Activated CD4-positive, alpha-beta T cell treated with anti-CD3 and anti-CD28 coated beads, Interleukin-10, Interleukin-2, amounts not matched to agents 100 ng/mL and 50 ng/mL, durations not matched to agents 16 hours and 8 hours (primary cell): Measurements from ENCODE around the gene BAK1.

ENCODE experiments used
- DNase-seq: peaks from one replicate; pipeline ENCODE4 v3.0.0-alpha.2; 2020

BAK1 gene

GRCh38 chr6:33579828-33580714, at the start of gene BAK1:
Gene BAK1 (minus strand): TSS chr6:33580276. CDS start chr6:33577604, 2,672 bp downstream.
- DNase-seq: peak; percentile 95

GRCh38 chr6:33628401-33628964, 48.4 kb upstream of the BAK1 start:
- no peak for DNase-seq

- no peak for DNase-seq
These were observed 47.8 kb upstream of the BAK1 start for GRCh38 chr6:33627876-33628275.

GRCh38 chr6:33624856-33625255, 44.8 kb upstream of the BAK1 start:
- DNase-seq: no peak

- DNase-seq: no peak
These were observed 43.9 kb upstream of the BAK1 start for GRCh38 chr6:33623895-33624381.

- DNase-seq: no peak
These were observed 42.7 kb upstream of the BAK1 start for GRCh38 chr6:33622456-33623431.

- DNase-seq: peak; percentile 35
These were observed 41.8 kb upstream of the BAK1 start for GRCh38 chr6:33621711-33622388.

- peak; percentile 87 for DNase-seq
These were observed 41.0 kb upstream of the BAK1 start, which contains the start of gene ITPR3 for GRCh38 chr6:33620856-33621710. Gene ITPR3 (plus strand): TSS chr6:33621322. CDS start chr6:33621603, 281 bp downstream.

- DNase-seq: peak; percentile 44
These were observed 40.2 kb upstream of the BAK1 start for GRCh38 chr6:33620158-33620855.

- DNase-seq: no peak
These were observed 39.2 kb upstream of the BAK1 start for GRCh38 chr6:33619166-33619840.

GRCh38 chr6:33616913-33617312, 36.8 kb upstream of the BAK1 start:
- no peak for DNase-seq

GRCh38 chr6:33616113-33616512, 36.0 kb upstream of the BAK1 start:
- DNase-seq: no peak

- no peak for DNase-seq
These were observed 33.7 kb upstream of the BAK1 start for GRCh38 chr6:33613795-33614168.

- DNase-seq: no peak
These were observed 33.2 kb upstream of the BAK1 start for GRCh38 chr6:33613146-33613794.

- no peak for DNase-seq
These were observed 31.0 kb upstream of the BAK1 start for GRCh38 chr6:33610779-33611732.

GRCh38 chr6:33610067-33610466, 30.0 kb upstream of the BAK1 start:
- DNase-seq: no peak

GRCh38 chr6:33609528-33609927, 29.5 kb upstream of the BAK1 start:
- DNase-seq: no peak

GRCh38 chr6:33609019-33609418, 28.9 kb upstream of the BAK1 start:
- no peak for DNase-seq
